NCI-H2196 treated with DMSO at 0.1 percent for 48 hours (cell line): ENCODE data around the gene TLL2.

Experiments
- DNase-seq: peaks from one replicate; lab custom pipeline; 2025; ENCODE audit not compliant: unreplicated experiment; lab: John Stamatoyannopoulos, UW

TLL2 gene

GRCh38 chr10:96401036-96401435 is 112.7 kb downstream of the TLL2 start:
- no peak for DNase-seq

- DNase-seq, result no peak
These were observed 113.3 kb downstream of the TLL2 start for GRCh38 chr10:96400465-96400864.

GRCh38 chr10:96397902-96398301 is 115.8 kb downstream of the TLL2 start:
- no peak for DNase-seq

- peak; percentile 4 for DNase-seq
These were observed 117.5 kb downstream of the TLL2 start for GRCh38 chr10:96395931-96396877.

GRCh38 chr10:96390460-96390864 is 123.3 kb downstream of the TLL2 start:
- DNase-seq, result peak; percentile 65

GRCh38 chr10:96389785-96390184 is 123.9 kb downstream of the TLL2 start:
- no peak for DNase-seq

GRCh38 chr10:96387601-96388000 is 126.1 kb downstream of the TLL2 start:
- DNase-seq, result no peak

GRCh38 chr10:96387161-96387560 is 126.6 kb downstream of the TLL2 start:
- no peak for DNase-seq

- DNase-seq, result no peak
These were observed 129.2 kb downstream of the TLL2 start for GRCh38 chr10:96384506-96384905.

- DNase-seq, result no peak
These were observed 132.9 kb downstream of the TLL2 start for GRCh38 chr10:96380821-96381220.

GRCh38 chr10:96379758-96380157 is 134.0 kb downstream of the TLL2 start:
- DNase-seq, result no peak

- DNase-seq, result no peak
These were observed 135.0 kb downstream of the TLL2 start for GRCh38 chr10:96378741-96379140.

- DNase-seq, result no peak
These were observed 135.9 kb downstream of the TLL2 start for GRCh38 chr10:96377816-96378294.

GRCh38 chr10:96376483-96376882 is 137.2 kb downstream of the TLL2 start:
- no peak for DNase-seq

- DNase-seq, result peak; percentile 11
These were observed 138.5 kb downstream of the TLL2 start for GRCh38 chr10:96374985-96375830.

GRCh38 chr10:96374639-96374984 is 139.1 kb downstream of the TLL2 start:
- DNase-seq, result no peak

- no peak for DNase-seq
These were observed 139.7 kb downstream of the TLL2 start for GRCh38 chr10:96374004-96374403.

- no peak for DNase-seq
These were observed 142.4 kb downstream of the TLL2 start for GRCh38 chr10:96371356-96371755.

- DNase-seq, result peak; percentile 9
These were observed 143.1 kb downstream of the TLL2 start for GRCh38 chr10:96370584-96371157.

- DNase-seq, result no peak
These were observed 143.7 kb downstream of the TLL2 start for GRCh38 chr10:96369890-96370583.

- no peak for DNase-seq
These were observed 144.8 kb downstream of the TLL2 start for GRCh38 chr10:96368971-96369370.
